ENCODE measurements around the gene MN1. TPM values are rescaled to one million over a fixed set of nuclear protein-coding genes. Genes with fewer than 3 reads are reported as not detected.

The MN1 gene
- total and polyA plus RNA-seq, 2 of the 8 experiments (the other 6 are each of a cell fraction or from before 2014, with no cell fraction given) = 3.1 to 4.9 TPM

GRCh38 chr22:27716074-27716473 is 85.5 kb downstream of the MN1 start:
- POLR2A ChIA-PET (ENCODE audit: partially characterized antibody) = interaction anchor here (1.6 kb wide), 1 partner anchor 16 kb away, joined by 5 read pairs; no protein-coding TSS in a partner anchor
- Histone ChIP-seq H3K4me3 (ENCODE audit: extremely low read depth in 1 of 4, insufficient read depth in 2 of 4, low read depth in 3 of 4, low read length in 4 of 4) (no peak overlapping the region), H3K36me3 (ENCODE audit: control insufficient read depth in 2 of 4, insufficient read depth in 4 of 4, low read length in 3 of 4) (0 out of 8 replicates have a peak, but pooled peaks cover 0 to 3% (median 0%) of the 10 kb centered on the region in 4 experiments), H4K5ac (ENCODE audit: insufficient read length, low read depth, low read length) (no peak overlapping the region), H2AFZ (ENCODE audit: low read length) (no peak overlapping the region), H4K91ac (replicated peaks; ENCODE audit: insufficient read length, low read length) (no peak overlapping the region), H2BK12ac (ENCODE audit: low read depth, low read length) (no peak overlapping the region), H4K8ac (ENCODE audit: extremely low read depth, insufficient read depth, low read length) (no peak overlapping the region), H3K14ac (ENCODE audit: insufficient read length) (no peak overlapping the region), H2BK15ac (ENCODE audit: low read length) (no peak overlapping the region), H3K18ac (ENCODE audit: extremely low read depth, low read length) (no peak overlapping the region), H2AK5ac (ENCODE audit: low read depth, low read length) (no peak overlapping the region), H3K4ac (replicated peaks; ENCODE audit: insufficient read length, low read depth, low read length) (no peak overlapping the region), H3K79me1 (ENCODE audit: low read depth, low read length) (peaks cover 17% of the 10 kb centered on the region), H4K20me1 (replicated peaks in 1 of 2; ENCODE audit: control insufficient read depth in 1 of 2, insufficient read depth in 2 of 2, low read length in 2 of 2) (peaks cover 0 to 5% of the 10 kb centered on the region in 2 experiments), H3K9me3 (ENCODE audit: insufficient read depth in 2 of 2, low read depth in 1 of 2, low read length in 1 of 2) (no peaks in the 10 kb centered on the region), H3K4me2 (ENCODE audit: insufficient read depth in 1 of 2, low read depth in 2 of 2, low read length in 2 of 2) (no peak overlapping the region), H3K27ac (ENCODE audit: low read depth, low read length) (no peak overlapping the region), H3K23ac (ENCODE audit: insufficient read length) (no peak overlapping the region), H3K27me3 (replicated peaks in 1 of 4; ENCODE audit: control insufficient read depth in 3 of 4, extremely low read depth in 1 of 4, insufficient read depth in 3 of 4, low read length in 3 of 4) (no peaks in the 10 kb centered on the region; a peak in 1 of 7 replicates), H3K4me1 (replicated peaks in 1 of 4; ENCODE audit: control insufficient read depth in 3 of 4, insufficient read depth in 4 of 4, low read length in 3 of 4) (peaks cover 0 to 9% (median 4%) of the 10 kb centered on the region in 4 experiments; a peak in 6 of 7 replicates), H2BK20ac (ENCODE audit: low read length) (no peak overlapping the region), H3K56ac (replicated peaks; ENCODE audit: insufficient read length, low read depth, low read length) (no peak overlapping the region), H3K23me2 (ENCODE audit: low read depth, low read length) (no peaks in the 10 kb centered on the region), H2BK5ac (ENCODE audit: low read depth, low read length) (no peak overlapping the region), H3K9ac (replicated peaks in 1 of 4; ENCODE audit: extremely low read depth in 1 of 4, low read depth in 3 of 4, low read length in 3 of 4) (no peak overlapping the region), H2BK120ac (replicated peaks; ENCODE audit: low read depth, low read length) (no peak overlapping the region), H3K79me2 (ENCODE audit: control insufficient read depth in 1 of 2, insufficient read depth in 2 of 2, low read length in 2 of 2) (peaks cover 11 to 60% of the 10 kb centered on the region in 2 experiments)
- DNase-seq (ENCODE audit: low read depth in 1 of 2, low spot score in 2 of 2) (no peak), FAIRE-seq (no peak)
- CTCF ChIA-PET (ENCODE audit: partially characterized antibody) = interaction anchor here (0.6 to 1.6 kb wide), 8 partner anchors 9 to 75 kb away, joined by 3 to 5 read pairs (median 4); no protein-coding TSS in a partner anchor
- 88% methylated on average over 1 of the region's 1 CpG; no CpG with 5 or more reads in 1 of the 2 experiments for WGBS, 2 experiments (ENCODE audit: extremely low coverage in 1 of 2, insufficient coverage in 1 of 2, insufficient read length in 1 of 2, insufficient replicate concordance in 2 of 2, low coverage in 1 of 2, low lambda C conversion rate in 2 of 2, missing lambda C conversion rate in 1 of 2)
- TF ChIP-seq CBX5 (IDR thresholded peaks at IDR 0.05; ENCODE audit: low read depth, low read length) = no peak
